GM19372 (cell line): Measurements from ENCODE around the gene RAB35.

Experiments
- ATAC-seq: cut with Tn5 transposase; IDR thresholded peaks from one replicate; pipeline ENCODE4 v1.9.1; 2021; ENCODE audit warnings: mild to moderate bottlenecking, low read depth, moderate library complexity; ENCODE audit not compliant: unreplicated experiment

Gene RAB35

GRCh38 chr12:120116441-120116791, at the start of gene RAB35:
Gene RAB35, minus strand, starts transcription at chr12:120116753. Its CDS starts 103 bp downstream, at chr12:120116650.
- no peak for ATAC-seq

- no peak for ATAC-seq
These were observed 47.7 kb upstream of the RAB35 start for GRCh38 chr12:120164293-120164692.

GRCh38 chr12:120162763-120163162, 46.2 kb upstream of the RAB35 start:
- no peak for ATAC-seq

- no peak for ATAC-seq
These were observed 45.3 kb upstream of the RAB35 start for GRCh38 chr12:120161852-120162251.

DNA sequence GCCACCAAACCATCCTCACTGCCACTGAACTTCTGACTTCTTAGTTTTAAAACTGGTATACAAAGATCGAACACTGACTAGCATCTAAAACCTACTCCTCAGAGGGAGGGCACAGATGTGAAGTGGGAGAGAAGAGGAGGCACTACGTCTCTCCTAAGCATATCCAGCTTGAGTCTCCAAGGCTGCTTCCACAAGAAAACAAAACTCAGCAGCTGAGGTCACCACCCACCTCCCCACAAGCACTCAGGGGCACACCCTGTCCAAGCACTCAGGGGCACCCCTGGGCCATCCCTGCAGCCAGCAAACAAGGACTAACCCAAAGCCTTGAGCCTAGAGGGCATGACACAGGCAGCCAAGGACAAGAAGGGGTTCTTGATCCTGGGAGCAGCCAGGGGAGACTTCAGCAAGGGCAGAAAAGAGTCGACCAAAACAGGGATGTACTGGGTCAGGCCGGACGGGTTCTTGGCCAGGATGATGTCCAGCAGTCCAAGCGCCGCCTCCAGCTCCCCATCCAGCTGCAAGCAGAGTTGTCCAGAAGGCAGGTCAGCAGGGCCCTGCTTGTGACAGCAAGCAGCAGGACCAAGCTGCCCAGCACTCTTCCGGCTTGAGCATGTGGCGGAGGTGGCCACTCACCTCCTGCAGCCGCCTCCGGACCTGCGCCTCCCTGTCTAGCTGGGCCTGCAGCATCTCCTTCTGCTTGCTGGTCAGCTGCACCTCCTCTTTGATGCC, 43.1 kb upstream of the RAB35 start:
- no peak for ATAC-seq

DNA sequence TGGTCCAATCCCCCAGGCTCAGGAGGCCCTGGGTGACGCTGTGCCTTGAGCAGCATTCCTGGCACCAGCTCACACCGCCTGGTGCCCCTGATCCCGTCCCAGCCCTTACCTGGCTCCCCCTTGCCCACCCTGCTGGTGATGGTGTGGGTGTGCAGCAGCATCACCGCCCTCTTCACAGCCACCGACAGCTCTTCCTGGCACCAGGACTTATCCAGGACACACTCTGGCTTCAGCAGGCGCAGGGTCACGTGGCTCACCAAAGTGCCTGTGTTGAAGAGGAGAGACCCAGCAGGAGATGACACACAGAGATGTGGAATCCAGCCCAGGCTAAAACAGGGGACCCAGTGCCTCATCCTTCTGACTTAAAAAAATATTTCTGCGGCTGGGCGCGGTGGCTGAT, 41.8 kb upstream of the RAB35 start:
- no peak for ATAC-seq

GRCh38 chr12:120157678-120158077, 41.1 kb upstream of the RAB35 start:
- no peak for ATAC-seq

- ATAC-seq: no peak
These were observed 40.0 kb upstream of the RAB35 start for GRCh38 chr12:120156315-120157259.

- ATAC-seq: no peak
These were observed 38.5 kb upstream of the RAB35 start for GRCh38 chr12:120155072-120155471.

DNA sequence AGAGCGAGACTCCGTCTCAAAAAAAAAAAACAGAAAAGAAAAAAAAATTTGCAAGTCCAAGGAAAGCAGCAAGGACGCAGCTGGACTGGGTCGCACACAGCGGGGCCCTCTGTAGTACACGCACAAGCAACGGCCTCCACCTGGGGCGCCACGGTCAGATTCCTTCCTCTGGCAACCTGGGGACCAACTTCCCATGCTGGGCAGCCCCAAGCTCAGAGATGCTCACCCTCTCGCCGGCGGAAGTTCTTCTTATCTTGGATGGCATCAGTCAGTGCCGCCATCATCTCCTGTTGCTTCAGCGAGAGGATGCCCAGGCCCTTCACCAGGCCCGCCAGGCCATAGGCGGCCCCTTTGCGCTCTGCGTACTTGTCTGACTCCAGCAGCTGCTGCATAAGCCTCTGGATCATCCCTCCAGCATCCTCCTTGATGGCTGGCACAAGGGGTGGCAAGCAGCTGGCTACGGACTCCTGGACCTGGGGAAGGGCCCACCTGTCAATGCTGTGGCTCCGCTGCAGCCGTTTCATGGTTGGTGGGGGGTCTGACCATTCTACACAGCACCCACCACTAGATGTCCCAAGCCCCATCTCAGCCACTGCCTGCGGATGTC, 34.5 kb upstream of the RAB35 start:
- no peak for ATAC-seq

DNA sequence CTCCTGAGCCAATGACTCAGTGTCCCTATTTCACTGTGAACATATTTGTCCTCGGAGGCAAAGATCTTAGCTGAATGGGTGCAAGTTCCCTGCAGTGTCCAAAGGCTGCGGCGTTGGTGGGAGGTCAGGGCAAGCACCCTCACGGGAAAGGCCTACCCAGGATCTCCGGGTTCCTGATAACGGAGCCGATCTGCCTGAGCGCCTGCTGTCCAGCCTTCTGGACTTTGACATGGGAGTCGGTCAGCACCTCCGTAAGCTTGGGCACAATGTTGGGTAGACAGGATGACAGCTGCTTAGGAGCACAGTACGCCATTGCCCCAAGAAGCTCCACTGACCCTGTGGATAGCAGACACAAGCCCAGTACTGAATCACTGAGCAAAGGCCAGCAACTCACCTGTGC, 31.5 kb upstream of the RAB35 start:
- ATAC-seq: no peak

GRCh38 chr12:120145164-120145563, 28.6 kb upstream of the RAB35 start:
- no peak for ATAC-seq

- ATAC-seq: no peak
These were observed 27.7 kb upstream of the RAB35 start for GRCh38 chr12:120144215-120144614.

DNA sequence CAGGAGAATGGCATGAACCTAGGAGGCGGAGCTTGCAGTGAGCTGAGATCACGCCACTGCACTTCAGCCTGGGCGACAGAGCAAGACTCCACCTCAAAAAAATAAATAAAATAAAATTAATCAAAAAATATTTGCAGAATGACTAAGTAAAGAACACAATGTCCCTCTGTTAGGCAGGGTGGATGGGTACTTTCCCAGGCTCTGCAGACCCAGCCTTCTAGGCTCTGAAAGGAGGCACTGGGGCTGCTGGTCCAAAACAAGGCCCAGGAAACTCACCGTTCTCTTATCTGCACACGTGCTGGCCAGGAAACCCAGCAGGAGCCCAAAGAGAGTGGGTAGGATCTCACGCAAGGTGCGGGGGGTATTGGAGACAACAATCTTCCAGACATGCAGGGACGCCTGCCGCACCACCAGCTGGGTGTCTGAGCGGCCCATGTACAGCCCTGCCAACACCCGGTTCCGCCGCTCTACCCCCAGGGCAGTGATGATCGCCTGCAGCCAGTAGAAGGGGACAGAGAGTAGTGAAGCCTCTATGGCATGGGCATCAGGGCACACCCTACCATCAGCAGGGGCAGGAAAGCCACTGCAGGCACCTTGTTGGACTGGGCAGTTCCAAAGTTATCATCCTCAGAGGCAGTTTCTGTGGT, 25.8 kb upstream of the RAB35 start:
- no peak for ATAC-seq

GRCh38 chr12:120141336-120141735, 24.8 kb upstream of the RAB35 start:
- ATAC-seq: no peak

- ATAC-seq: no peak
These were observed 24.1 kb upstream of the RAB35 start for GRCh38 chr12:120140603-120141002.

DNA sequence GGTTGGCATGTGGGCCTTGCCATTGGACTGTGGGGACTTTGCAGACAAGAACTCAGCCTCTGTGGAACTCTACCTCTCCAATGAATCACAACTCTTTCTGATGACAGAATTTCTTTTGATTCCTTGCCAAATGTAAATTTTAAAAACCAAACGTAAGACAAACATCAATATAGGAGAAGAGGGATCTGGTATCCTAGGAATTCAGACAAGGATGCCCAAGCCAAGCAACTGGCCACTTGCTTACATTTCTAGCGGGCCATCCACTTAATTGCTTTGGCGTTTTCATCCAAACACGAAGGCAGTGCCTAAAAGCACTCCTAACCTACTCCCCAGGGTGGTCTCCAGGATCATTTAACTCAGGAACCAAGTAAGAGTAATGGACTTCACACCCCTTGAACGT, 23.4 kb upstream of the RAB35 start:
- no peak for ATAC-seq

DNA sequence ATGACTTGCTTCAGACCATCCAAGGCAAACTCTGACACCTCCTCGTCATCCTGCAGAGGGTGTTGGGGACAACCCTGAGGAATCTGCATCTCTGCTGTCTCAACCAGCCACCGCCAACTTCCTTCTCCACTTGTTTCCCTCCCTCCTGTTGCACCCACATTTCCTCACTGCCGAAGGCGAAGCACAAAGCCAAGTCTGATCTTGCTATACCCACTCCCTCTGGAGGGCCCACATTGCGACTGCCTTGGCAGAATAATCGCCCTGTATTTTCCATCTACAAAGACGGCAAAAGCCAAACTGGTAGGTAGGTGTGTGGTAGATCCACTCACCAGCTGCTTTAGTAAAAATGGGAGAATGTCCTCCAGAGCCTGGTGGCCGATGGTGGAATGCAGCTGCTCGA, 21.8 kb upstream of the RAB35 start:
- no peak for ATAC-seq

- no peak for ATAC-seq
These were observed 21.3 kb upstream of the RAB35 start for GRCh38 chr12:120137833-120138232.

DNA sequence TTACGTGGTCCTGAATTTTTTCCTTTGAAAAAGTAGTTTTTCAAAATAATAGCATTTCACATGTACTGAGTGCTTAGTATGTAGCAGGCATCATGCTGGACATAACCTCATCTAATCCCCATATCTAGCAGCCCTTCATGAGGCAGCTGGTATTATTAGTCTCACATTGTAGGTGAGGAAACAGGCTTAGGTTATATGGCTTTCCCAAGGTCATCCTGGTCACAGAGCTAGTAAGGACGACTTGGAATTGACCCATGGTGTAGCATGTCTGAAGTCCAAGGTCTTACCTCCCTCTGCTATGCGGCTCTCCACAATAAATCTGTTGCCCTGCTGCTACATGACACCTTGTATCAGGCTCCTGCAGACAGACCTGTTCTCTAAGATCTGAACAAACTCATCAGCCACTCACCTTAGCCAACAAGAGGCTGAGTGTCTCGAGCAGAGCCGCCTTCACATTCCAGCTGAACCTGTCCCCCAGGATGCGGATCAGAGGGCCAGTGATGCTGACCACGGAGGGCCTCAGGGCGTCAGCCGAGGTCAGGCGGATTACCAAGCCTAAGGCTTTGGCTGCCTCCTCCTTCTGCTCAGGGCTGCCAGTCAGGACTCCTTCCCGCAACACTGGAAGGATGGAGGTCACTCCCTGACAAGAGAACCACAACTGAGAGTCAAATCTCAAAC, 19.7 kb upstream of the RAB35 start:
- no peak for ATAC-seq
